ENCODE data around the gene ZNF442.
"Not testable (repeated sequence)": the region's sequence is repeated elsewhere in the genome, so short reads cannot be mapped to it uniquely, and the experiment has no call there.

ZNF442 gene

DNA sequence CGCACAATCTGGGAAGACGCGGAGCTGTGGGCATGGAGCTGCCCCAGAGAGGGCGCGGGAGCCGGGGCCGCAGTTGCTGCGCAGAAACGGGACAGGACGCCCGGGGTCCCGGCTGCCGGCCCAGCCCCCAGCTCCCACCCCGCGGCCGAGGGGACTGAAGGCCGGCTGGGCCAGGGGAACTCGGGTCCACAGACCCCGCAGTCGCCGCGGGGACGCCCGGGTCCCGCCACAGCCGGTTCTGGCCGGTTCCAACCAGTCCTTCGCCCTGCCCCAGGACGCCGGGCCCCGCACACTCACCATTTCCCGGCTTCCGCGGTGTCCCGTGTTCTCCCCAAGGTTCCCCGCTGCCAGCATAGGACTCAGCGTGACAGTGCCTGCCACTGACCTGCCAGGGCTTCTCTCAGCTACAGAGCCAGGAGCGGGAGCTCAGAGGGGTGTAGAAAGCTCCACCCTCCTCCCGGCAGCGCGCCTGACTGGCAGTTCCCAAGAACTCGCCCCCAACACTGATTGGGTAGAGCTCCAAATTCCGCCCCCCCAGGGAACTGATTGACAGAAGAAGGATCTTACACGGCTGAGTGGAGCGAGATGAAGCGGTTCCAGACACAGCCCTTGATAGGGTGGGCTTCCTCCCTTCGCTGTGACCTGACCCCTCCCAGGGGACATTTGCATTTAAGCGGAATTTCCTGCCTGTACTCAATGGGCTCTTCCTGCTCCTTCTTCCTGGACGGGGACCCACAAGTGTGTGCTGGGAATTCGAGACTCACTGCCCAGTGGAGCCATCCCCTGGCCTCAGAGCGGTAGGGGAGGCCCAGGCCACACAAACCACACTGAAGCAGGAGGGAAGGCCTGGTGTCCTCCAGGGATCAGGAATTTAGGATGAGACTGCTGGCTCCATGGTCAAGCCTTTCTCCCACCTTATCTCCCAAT lies at the start of gene ZNF442:
Gene ZNF442 (minus strand): TSS at position 448 of the 927 bp plus-strand sequence. CDS start 2,052 bp downstream, outside the sequence.
- FAIRE-seq = no peak
- DNase-seq (ENCODE audit: low spot score) = peak; percentile 86

- no peak for DNase-seq (ENCODE audit: low spot score)
- FAIRE-seq = no peak
Observed at GRCh38 chr19:12411893-12412292, 46.4 kb upstream of the ZNF442 start.

GRCh38 chr19:12400633-12401502 lies 35.4 kb upstream of the ZNF442 start, which contains the start of gene ZNF799:
ZNF799 (minus strand) TSS chr19:12401271; CDS start chr19:12401070, 201 bp downstream.
- DNase-seq (ENCODE audit: low spot score) = peak; percentile 80
- no peak for FAIRE-seq

DNA sequence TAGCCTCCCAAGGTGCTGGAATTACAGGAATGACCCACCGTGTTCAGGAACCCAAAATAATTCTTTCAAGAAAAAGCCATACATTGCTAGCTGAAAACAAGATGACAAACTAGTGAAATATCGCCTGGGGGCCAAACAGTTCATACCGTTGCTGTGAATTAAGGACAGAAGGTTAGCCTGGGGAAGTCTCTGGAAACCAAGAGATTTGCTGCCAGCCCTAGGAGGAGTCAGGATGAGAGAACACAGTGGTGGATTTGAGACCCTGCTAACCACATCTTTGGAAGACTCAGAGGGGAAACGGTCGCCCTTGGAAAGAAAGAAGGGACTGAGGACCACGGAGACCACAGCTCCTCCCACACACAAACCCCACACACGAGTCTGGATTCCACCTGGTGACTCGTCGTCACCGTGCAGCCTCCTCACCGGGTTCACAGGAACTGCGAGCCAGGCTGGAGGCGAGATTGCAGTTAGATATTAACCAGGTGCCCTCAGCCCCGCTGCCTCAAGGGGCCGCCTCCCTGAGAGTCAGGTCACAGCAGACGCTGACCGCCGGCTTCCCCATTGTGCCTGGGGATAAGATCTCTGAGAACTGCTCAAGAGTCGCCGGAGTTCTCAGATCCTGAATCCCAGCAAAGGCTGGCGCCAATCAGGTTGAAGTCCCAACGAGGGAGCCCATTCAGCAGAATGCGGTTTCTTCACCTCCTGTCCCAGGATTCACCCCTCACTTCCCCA lies 34.6 kb upstream of the ZNF442 start:
- not testable (repeated sequence) for FAIRE-seq; DNase-seq (ENCODE audit: low spot score)

- not testable (repeated sequence) for FAIRE-seq; DNase-seq (ENCODE audit: low spot score)
Observed at GRCh38 chr19:12391148-12391547, 25.7 kb upstream of the ZNF442 start.

DNA sequence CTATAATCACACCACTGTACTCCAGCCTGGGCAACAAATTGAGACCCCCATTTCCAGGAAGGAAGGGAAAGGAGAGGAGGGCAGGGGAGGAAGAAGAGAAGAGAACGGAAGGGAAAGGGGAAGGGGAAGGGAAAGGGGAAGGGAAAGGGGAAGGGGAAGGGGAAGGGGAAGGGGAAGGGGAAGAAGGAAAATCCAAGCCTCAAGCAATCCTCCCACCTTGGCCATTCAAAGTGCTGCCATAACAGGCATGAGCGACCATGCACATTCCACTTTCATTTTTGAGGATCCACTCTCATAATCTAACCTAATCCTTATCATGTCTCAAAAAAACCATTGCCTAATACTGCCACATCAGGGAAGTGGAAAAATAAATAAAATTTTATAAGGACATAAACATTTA lies 20.9 kb upstream of the ZNF442 start:
- not testable (repeated sequence) for FAIRE-seq

GRCh38 chr19:12380444-12380737 lies 14.9 kb upstream of the ZNF442 start:
- DNase-seq (ENCODE audit: low spot score) (no peak), FAIRE-seq (no peak)

More for the DNA sequence above, 20.9 kb upstream of the ZNF442 start:
- not testable (repeated sequence) for DNase-seq (ENCODE audit: low spot score)

- no peak for FAIRE-seq
- no peak for DNase-seq (ENCODE audit: low spot score)
Observed at GRCh38 chr19:12379732-12380443, 14.4 kb upstream of the ZNF442 start.

GRCh38 chr19:12374026-12374425 lies 8.5 kb upstream of the ZNF442 start:
- FAIRE-seq (no peak), DNase-seq (ENCODE audit: low spot score) (no peak)

DNA sequence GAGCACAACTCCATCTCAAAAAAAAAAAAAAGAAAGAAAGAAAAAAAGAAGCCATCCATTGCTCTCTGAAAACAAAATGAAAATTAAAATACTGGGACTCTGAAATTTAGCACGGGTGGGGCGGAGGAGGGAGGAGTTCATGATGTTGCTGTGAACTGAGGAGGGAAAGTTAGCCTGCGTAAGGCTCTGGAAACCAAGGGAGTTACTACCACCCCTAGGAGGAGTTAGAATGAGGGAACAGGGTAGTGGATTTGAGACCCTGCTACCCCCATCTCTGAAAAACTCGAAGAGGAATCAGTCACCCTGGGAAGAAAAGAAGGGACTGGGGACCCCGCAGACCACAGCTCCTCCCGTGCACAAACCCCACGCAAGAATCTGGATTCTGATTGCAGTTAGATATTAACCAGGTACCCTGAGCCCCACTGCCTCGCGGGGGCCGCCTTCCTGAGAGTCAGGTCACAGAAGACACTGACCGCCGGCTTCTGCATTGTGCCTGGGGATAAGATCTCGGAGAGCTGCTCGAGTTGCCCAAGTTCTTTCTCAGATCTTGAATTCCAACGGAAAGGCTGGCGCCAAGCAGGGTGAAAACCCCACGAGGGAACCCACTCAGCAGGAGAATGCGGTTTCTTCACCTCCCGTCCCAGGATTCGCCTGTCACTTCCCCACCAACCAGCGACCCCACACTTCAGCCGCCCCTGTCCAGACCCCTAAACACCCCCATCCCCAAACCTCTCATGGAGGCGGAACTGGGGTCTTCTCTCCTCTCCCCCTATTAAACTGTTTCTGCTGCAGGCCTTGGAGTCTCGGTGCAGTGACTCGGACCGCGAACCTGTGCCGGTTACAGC lies 870 bp downstream of the ZNF442 start:
- FAIRE-seq (no peak), DNase-seq (ENCODE audit: low spot score) (peak; percentile 10)

- DNase-seq (ENCODE audit: low spot score); FAIRE-seq: not testable (repeated sequence)
Observed at GRCh38 chr19:12362236-12362635, 3.2 kb downstream of the ZNF442 start.

- DNase-seq (ENCODE audit: low spot score) = no peak
Observed at GRCh38 chr19:12353375-12353774, 12.1 kb downstream of the ZNF442 start.

GRCh38 chr19:12350890-12351197 lies 14.6 kb downstream of the ZNF442 start:
- FAIRE-seq = no peak
- DNase-seq (ENCODE audit: low spot score) = no peak

More at GRCh38 chr19:12353375-12353774, 12.1 kb downstream of the ZNF442 start:
- FAIRE-seq = no peak

- no peak for FAIRE-seq
- no peak for DNase-seq (ENCODE audit: low spot score)
Observed at GRCh38 chr19:12350185-12350889, 15.1 kb downstream of the ZNF442 start.

DNA sequence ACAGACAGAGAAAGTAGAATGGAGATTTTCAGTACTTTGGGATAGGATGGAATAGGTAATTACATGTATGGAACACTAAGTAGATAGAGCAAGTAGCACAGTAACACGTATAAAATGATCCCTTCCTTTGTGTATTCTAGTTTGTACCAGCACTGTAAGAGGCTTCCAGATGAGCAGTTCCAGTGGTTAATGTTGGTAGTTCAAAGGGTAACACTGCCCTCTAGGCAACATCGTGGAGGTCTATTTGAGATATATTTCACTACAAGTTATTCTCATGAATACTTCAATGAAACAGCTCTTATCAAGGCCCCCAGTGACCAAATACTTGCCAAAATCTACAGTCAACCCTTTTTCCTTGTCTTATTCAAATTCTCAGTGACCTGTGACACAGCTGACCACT lies 18.6 kb downstream of the ZNF442 start:
- DNase-seq (ENCODE audit: low spot score) (no peak), FAIRE-seq (no peak)

GRCh38 chr19:12345197-12345596 lies 20.3 kb downstream of the ZNF442 start:
- DNase-seq (ENCODE audit: low spot score) (no peak), FAIRE-seq (no peak)

DNA sequence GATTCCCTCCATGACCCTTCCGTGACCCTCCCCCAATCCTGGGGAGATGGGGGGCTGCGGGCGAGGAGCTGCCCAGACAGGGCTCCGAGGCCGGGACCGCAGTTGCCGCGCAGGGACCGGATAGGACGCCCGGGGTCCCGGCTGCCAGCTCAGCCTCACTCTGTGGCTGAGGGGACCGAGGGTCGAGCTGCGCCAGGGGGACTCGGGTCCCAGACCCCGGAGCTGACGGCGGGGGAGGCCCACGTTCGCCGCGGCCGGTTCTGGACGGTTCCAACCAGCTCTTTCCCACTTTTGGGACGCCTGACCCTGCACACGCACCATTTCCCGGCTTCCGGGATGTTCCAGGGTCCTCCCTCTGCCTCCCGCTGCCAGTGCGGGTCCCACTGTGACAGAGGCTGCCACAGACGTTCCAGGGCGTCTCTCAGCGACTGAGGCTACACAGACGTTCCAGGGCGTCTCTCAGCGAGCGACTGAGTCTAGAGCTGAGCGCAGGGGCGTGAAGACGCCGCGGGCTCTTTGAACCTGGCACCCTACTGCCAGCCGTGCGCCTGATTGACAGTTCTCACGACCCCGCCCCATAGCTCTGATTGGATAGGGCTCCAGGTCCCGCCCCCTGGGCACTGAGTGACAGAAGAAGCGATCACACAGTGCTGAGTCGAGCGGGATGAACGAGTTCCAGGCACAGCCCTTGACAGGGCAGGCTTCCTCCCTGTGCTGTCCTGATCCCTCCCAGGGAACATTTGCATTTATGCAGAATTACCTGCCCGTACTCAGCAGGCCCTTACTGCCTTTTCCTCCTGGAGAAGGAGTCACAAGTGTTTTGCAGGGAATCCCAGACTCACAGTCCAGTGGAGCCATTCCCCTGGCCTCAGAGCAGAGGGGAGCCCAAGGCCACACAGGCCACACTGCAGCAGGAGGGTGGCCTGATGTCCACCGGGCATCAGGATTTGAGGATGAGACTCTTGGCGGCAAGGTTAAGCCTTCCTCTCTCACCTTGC lies 32.0 kb downstream of the ZNF442 start, which contains the start of gene ZNF563:
Gene ZNF563 (minus strand): TSS at position 472 of the 998 bp plus-strand sequence. CDS start 151 bp downstream, at position 321.
- FAIRE-seq (no peak), DNase-seq (ENCODE audit: low spot score) (peak; percentile 90)
